Left kidney (tissue), 2 donors: Measurements from ENCODE around the gene POLK. TPM values are rescaled to one million over a fixed set of nuclear protein-coding genes. Genes with fewer than 3 reads are reported as not detected.
A peak's percentile ranks its signal among the peaks of the same experiment; 100 is the strongest.
"Not testable (repeated sequence)": the region's sequence is repeated elsewhere in the genome, so short reads cannot be mapped to it uniquely, and the experiment has no call there.

ENCODE experiments used
- DNase-seq: peaks from one replicate; pipeline ENCODE4 v3.0.0-alpha.2; 2013
- polyA plus RNA-seq: library from polyadenylated mRNA; unstranded; fragments of 120-200 nt; gene quantifications from one replicate; pipeline ENCODE4 v1.2.1, GENCODE V29; 2013; ENCODE audit not compliant: insufficient read length

POLK gene
- polyA plus RNA-seq, 1 donor = 36.9 TPM

DNA sequence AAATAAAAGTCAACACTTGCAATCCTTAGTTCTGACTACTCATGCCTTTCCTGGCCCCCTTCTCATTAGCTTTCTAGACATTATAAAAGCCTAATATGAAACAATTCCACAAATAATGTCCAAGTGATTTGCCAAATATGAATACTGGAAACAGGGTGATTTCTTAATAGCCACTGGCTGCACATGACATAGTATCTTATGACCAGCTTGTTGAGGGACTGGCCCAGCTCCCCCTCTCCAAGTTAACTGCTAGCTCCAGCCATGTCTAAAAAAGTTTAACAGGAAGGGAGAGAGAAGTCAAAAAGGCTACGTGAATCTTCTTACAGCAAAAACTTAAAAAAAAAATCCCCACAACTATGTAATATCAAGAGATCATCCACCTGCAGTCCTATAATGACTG is 1.7 kb upstream of the POLK start:
- DNase-seq = peak; percentile 36

DNA sequence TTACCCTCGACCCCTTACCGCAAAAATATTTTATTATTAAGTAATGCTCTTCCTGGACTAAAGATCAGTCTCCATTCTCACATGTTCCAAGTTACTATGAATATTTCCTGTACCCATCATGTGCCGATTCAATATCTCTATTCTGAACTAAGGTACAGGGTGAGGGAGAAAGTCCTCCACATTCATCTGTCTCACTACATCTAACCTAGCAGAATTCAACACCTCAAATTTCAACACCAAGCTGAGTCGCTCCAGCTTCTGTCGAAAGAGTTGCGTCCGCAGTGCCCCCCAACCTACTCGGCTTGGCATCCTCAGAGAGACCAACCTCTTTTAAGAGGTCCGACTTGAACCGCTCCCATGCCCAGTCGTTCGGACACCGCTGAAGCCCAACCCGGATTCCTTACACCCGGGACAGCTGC is 1.3 kb upstream of the POLK start:
- peak; percentile 29 for DNase-seq

DNA sequence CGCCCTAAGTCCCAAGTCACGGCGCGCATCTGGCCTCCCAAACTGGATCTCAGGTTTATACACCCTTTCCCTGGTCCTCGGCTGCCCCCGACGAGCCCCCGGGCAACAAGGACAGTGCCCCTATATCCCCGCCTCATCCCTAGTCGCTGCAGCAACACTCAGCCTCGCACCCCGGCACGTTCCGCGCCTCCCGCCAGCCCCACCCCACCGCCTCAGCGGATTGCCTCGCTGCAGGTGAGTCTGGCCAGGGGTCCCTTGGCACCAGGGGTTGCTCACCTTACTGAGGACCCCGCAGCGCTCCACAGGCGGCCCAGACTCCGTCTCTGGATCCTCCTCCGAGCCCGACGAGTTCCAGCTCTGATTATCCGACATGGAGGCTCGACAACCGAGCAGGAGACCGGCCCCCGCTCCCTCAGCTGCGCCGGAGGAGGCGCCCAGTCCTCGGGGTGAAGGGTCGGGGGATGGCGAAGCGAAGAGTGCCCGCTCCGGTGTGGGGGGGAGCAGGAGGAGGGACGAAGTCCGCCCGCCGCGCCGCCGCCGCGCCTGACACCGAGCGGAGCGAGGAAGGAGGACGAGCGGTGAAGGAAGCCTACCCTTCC is 756 bp upstream of the POLK start:
- no peak for DNase-seq

DNA sequence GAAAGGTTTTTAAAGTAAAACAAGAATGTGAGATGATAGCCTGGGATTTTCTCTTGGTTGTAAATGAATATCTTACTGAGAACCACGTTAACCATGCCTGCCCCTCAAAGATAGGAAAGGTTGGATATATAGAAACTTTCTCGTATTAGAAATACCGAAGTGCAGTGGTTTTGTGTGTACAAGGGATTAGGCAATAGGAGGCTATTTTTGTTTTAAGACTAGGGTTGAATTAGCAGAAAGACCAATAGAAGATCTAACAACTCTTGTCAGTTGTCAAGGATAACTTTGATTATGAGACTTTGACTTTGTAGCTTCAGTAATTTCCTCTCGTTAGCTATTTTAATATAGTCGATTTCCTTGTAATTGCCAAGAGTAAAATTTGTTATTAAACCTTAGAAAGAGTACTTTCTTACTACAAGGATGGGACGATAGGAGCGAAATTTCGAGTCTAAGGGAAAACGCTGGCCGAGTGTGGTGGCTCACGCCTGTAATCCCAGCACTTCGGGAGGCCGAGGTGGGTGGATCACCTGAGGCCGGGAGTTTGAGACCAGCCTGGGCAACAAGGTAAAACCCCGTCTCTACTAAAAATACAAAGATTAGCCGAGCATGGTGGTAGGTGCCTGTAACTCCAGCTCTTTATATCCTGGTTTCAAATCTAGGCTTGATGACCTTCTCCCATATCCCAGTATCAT is 838 bp downstream of the POLK start:
- DNase-seq = no peak

DNA sequence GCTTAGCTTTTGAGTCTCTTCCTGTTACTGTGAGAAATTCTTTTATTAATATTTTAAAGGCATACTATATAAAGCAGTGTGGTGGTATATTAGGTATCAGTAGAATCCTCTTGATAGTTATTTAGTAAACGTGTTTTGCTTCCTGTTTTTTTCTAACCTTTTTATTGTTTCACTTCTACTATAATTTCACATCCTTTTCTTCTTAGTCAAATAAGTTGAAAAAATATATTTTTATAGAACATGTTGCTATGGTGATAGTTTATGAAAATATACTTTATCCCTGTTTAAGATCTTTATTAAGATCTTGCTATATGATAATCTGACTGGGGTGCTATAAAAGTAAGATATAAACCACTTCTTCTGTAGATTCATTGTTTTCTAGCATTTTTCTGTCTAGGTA is 2.1 kb downstream of the POLK start:
- no peak for DNase-seq

DNA sequence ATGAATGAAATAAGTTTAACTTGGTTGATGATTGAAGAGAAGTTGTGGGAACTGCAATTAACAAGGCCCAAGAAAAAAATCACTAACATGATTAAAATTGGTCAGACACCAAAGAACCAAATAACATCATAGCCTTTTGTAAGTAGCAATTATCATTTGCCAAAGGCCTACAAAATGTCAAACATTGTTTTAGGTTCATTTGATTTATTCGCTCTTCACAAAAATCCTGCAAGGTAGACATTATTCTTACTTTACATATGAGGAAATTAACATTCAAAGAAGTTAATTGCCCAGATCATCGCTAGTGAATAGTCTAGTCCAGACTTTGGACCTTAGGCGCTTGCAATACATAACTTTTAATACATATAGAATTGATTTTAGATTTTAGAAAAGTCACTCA is 2.6 kb downstream of the POLK start:
- DNase-seq = no peak

DNA sequence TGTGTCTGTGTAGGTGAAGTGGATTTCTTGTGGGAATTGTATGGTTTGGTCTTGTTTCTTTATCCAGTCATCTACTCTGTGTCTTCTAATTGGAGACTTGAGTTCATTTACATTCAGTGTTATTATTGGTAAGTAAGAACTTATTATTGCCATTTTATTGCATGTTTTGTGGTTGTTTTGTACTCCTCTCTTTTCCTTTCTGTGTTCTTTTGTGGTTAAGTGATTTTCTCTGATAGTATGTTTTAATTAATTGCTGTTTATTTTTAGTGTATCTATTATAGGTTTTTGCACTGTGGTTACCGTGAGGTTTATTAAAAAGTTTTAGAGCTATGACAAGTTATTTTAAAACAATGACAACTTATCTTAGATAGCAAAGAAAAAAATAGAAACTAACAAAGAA is 8.1 kb downstream of the POLK start:
- DNase-seq = no peak

DNA sequence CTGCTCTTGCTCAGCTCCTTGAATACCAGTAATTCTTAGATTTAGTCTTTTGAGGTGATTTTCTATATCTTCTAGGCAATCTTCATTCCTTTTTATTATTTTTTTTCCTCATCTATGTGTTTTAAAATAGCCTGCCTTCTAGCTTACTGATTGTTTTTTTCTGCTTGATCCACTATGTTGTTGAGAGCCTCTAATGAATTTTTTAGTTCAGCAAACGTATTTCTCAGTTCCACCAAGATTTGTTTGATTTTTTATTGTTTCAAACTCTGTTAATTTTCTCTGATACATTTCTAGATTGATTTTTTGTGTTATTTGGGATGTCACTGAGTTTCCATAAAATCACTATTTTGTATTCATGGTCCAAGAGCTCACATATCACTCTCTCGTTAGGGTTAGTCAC is 9.5 kb downstream of the POLK start:
- no peak for DNase-seq

DNA sequence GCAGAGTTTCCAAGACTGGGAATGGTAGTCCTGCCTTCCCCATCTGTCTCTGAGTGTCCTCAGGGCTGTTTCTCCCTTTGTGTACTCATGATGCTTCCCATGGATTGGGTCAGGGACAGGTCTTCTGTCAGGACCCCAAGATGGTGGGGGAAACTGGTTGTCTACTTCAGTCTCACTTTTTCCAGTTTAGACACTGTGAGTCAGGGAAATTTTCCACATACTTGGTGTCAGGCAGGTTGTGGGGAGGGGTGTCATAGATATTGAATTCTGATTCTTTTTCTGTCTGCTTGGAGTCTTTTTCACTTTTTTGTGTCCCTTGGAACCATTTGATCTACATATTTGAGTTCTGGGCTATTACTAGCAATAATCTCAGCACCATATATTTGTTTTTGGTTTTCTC is 10.3 kb downstream of the POLK start:
- no peak for DNase-seq

DNA sequence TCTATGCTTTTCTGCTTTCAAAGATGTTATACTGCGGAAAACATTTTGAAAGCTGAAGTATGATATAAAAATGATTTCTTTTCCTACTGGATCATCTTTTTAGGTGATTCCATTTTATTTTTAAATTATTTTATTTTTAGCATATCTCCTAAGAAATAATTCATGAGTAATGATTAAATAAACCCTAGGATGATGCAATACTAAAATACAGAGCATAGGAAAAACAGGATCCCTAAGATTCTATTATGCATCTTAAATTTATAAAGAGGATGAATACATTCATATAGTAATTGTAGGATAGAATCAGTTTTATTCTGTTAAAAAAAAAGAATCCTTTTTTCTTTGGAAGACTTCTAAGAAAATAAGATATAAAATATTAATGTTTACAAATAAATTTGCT is 10.9 kb downstream of the POLK start:
- DNase-seq = no peak

DNA sequence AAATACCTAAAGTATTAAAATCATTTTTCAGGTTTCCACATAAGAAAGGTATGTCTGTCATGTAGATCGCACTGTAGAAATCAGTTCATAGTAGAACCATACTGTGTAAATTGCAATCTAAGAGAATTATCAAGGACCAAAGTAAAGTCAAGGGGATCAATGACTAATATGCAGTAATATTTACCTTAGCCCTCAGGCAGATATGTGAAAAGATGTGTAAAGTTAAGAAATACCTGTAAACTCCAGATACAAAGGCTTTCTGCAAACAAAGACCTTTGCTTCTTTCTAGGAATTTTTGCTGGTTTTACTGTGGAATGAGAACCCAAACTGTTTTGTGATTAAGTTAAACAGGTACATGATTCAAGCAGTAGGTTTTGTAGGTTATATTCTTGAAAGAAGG is 11.6 kb downstream of the POLK start:
- DNase-seq = no peak

DNA sequence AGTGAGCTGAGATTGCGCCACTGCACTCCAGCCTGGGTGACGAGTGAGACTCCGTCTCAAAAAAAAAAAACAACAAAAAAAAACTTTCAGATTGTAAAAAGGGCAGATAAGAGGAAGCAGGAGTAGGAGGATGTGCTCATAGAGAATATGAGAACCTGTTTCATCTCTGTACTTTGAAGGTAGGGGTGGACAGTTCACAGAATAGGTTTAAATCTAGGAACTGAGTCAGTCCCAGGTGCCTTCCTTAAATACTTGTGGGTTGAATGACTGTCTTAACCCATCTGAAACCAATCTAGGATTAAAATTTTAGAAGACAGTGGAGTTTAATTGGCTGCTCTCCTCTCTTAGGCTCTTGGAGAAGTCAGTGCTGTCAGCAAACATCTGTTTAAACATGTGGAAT is 12.4 kb downstream of the POLK start:
- DNase-seq = no peak

DNA sequence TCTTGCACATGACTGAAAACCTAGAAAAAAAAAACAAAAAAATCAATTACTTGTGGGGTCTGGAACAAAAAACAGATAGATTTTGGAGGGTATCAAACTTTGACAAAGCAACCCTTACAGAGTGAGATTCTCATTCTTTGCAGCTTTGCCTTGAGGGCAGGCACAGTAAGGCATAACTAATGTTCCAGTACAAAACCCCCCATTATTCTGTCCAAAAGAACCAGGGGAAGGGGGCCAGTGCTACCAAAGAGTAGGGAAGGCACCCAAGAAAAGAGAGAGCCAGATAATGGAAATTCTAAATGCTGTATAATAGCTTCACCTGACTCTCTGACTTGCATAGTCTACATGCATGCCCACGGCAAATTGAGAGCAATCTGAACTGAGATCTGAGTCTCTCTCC is 12.9 kb downstream of the POLK start:
- no peak for DNase-seq

DNA sequence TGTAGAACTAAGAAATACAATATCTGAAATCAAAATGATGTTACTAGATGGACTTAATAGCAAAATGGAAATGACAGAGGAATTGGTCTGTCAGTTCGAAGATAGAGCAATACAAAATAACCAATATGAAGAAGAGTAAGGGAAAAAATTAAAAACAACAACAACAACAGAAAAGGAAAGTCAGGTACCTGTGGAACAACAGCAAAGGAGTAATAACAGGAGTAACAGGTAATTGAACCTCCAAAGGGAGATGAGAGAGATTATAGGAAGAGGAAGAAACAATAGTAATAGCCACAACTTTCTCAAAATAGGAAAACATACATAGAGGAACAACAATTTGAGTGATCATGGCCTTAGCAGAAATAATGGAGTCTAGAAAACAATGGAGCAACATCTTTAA is 13.7 kb downstream of the POLK start:
- DNase-seq = no peak

DNA sequence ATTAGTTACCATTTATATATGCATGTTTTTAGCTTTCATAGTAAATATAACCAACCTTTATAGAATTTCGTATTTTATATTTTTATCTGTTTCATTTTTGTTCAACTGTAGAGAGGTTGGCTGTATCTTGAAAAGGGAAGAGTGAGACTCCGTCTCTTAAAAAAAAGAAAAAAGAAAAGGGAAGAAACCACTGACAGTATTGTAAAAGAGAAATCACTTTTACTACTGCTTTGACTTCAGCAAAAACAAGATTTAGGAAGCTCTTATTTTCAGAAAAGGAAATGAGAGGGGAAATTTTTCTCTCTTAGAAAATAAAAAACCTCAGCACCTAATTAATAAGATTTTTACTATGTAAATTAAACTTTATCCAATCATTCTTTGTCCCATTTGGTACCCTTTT is 14.4 kb downstream of the POLK start:
- DNase-seq = no peak

DNA sequence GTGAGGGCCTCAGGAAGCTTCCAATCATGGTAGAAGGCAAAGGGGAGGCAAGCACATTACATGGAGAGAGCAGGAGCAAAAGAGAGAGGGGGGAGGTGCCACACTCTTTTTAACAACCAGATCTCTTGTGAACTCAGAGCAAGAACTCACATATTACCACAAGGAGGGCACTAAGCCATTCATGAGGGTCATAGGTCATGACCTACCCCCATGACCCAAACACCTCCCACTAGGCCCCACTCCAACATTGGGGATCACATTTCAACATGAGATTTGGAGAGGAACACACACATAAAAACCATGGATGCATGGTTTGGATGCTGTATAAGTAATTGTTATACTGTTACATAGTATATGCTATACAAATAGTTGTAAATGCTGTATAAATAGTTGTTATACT is 17.5 kb downstream of the POLK start:
- DNase-seq = no peak

DNA sequence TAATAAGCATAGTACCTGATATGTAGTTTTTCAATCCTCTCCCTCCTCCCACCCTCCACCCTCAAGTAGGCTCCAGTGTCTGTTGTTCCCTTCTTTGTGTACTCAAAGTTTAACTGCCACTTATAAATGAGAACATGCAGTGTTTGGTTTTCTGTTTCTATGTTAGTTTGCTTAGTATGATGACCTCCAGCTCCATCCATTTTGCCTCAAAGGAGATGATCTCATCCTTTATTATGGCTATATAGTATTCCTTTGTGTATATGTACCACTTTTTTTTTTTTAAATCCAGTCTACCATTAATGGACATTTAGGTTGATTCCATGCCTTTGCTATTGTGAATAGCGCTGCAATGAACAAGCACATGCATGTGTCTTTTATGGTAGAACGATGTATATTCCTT is 20.5 kb downstream of the POLK start:
- no peak for DNase-seq

DNA sequence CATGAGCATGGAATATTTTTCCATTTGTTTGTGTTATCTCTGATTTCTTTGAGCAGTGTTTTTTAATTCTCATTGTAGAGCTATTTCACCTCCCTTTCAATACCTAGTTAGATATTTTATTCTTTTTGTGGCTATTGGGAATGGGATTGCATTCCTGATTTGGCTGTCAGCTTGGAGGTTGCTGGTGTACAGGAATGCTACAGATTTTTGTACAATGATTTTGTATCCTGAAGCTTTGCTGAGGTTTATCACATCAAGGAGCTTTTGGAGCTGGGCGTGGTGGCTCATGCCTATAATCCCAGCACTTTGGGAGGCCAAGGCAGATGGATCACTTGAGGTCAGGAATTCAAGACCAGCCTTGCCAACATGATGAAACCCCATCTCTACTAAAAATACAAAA is 22.0 kb downstream of the POLK start:
- not testable (repeated sequence) for DNase-seq

DNA sequence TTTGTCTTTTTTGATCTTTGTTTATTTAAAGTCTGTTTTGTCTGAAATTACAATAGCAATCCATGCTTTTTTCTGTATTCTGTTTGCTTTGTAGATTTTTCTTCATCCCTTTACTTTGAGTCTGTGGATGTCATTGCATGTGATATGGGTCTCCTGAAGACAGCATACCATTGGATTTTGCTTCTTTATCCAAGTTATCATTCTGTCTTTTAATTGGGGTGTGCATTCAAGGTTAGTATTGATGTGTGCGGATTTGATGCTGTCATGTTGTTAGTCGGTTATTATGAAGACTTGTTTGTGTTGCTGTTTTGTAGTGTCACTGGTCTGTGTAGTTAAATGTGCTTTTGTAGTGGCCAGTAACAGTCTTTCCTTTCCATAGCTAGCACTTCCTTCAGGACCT is 23.0 kb downstream of the POLK start:
- no peak for DNase-seq

DNA sequence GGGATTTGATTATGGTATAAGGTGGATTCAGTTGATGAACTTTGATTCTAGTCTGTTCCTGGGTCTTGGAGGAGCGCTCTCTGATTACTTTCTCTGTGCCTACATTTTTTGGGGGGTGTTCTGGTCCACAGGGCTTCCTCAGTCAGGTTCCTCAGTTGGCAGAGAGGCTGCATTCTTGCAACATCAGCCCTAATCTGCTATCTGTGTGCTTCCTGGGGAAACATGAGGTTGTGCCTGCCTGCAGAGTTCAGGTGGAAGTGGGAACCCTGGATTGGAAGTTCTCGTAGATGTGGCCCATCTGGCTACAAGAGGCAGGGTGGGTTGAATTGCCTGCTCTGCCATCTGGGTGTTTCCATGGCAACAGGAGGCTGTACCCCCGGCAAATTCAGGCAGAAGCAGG is 24.5 kb downstream of the POLK start:
- no peak for DNase-seq

DNA sequence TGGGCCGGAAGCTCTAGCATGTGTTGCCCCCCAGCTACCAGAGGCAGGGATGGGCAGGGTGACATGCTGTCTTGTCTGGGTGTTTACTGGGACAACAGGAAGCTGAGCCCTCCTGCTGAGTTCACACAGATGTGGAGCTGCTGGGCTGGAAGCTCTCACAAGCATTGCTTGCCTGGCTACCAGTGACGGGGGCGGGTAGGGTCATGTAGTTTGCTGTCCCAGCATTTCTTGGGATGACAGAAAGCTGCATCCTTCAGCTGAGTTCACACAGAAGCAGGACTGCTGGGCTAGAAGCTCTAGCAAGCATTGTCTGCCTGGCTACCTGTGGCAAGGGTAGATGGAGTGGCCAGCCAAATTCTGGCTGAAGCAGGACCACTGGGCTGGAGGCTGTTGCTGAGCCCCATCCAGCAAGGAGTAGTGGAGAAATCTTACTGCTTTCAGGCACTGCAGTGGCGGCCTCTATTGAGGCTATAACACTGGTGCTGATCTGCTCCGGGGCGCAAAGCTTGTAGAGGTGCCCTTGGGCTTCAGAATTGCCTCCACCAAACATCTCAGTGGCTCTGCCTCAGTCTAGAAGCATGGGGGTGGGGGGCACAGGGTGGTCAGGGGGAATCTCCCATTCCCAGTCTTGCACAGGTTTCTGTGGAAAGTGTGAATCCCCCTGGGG is 25.1 kb downstream of the POLK start:
- no peak for DNase-seq

DNA sequence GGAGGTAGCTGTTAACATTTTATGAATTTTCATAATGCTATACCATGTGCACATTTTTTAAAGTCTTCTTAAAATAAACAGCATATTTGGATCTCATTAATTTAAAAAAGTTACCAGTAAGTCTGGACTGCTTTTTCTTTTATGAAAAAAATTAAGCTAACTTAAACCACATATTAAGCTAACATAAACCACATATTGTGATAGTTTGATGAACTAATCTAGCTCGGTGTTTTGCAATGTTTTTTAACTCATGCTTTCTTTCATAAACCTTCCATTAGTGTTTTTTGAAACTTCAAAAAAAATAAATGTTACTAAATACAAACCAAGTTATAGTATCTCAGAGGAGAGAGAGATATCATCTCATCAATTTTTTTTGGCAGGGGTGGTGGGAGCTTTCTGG is 26.5 kb downstream of the POLK start:
- DNase-seq = no peak

DNA sequence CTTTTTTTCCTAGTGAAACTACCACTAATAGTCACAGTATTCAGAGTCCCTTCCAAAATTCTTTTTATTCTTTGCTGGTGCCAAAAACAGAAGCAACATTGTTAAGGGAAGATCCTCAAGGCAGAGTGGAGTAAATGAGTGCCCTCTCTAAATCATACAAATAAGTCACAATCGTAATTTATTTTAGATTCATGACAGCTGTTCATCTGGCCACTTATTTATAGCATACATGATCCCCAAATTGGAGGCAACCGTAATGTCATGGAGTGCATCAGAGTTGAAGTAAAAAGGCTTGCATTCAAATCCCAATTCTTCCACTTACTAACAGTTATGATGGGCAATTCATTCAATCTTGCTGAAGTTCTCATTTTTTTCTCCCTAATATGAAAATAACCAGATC is 33.4 kb downstream of the POLK start:
- DNase-seq = no peak

DNA sequence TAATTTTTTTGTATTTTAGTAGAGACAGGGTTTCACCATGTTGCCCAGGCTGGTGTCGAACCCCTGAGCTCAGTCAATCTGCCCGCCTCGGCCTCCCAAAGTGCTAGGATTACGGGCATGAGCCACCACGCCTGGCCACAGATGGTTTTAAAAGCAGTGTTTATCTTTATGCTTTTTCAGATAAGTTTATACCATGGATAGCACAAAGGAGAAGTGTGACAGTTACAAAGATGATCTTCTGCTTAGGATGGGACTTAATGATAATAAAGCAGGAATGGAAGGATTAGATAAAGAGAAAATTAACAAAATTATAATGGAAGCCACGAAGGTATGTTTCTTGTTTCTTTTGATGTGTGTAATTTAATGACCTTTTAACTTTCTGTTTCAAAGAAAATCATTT is 35.1 kb downstream of the POLK start:
- DNase-seq = no peak
